Prostate gland (tissue), 2 donors: ENCODE data around the gene PWWP2B. TPM values are rescaled to one million over a fixed set of nuclear protein-coding genes. Genes with fewer than 3 reads are reported as not detected.

Experiments
- DNase-seq: peaks from one replicate; pipeline ENCODE4 v3.0.0-alpha.2; 2019; ENCODE audit warnings: low spot score
- H3K27ac ChIP-seq, 2 donors: fragments of 200-600 bp; sonication (generic); 2 replicates each; pipeline ENCODE4 v1.5.1; 2017 to 2019
- H3K27me3 ChIP-seq: fragments of 200-600 bp; sonication (generic); replicated peaks from 2 replicates; pipeline ENCODE4 v1.5.1; 2019; ENCODE audit not compliant: insufficient read depth
- H3K36me3 ChIP-seq, 2 donors: fragments of 200-600 bp; sonication (generic); 1 replicate in 1 of 2; 2 replicates in 1 of 2; pipeline versions ENCODE4 v1.5.1 to v1.8.1; 2017 to 2019
- H3K4me1 ChIP-seq: fragments of 200-600 bp; sonication (generic); replicated peaks from 2 replicates; pipeline ENCODE4 v1.5.1; 2019
- H3K4me3 ChIP-seq, 2 donors: fragments of 200-600 bp; sonication (generic); 2 replicates each; pipeline ENCODE4 v1.5.1; 2017 to 2019
- H3K9me3 ChIP-seq: fragments of 200-600 bp; sonication (generic); 2 replicates; pipeline ENCODE4 v1.5.1; 2017
- POLR2A ChIP-seq: fragments of 450-650 bp; IDR thresholded peaks from one replicate; pipeline ENCODE4 v1.6.1; 2016; ENCODE audit warnings: antibody characterized with exemption, mild to moderate bottlenecking
- POLR2AphosphoS5 ChIP-seq: sonication (generic); formaldehyde crosslinking; IDR thresholded peaks from one replicate; pipeline ENCODE4 v1.6.1; 2017; ENCODE audit warnings: antibody characterized with exemption
- WGBS: methylation state at CpG from one replicate; pipeline ENCODE4 v1.1.5; 2018; 5-methylcytosine and 5-hydroxymethylcytosine counted together
- intact Hi-C: fragments of 100-400 bp; cut with DNase I; formaldehyde crosslinking; loops from one replicate; pipeline ENCODE4 v1.14.2; 2022
- total RNA-seq, 2 donors: library from RNA; depleted of rRNA; stranded (reverse); fragments of >200 nt; gene quantifications; one replicate each; pipeline ENCODE4 v1.1.0, GENCODE V29; 2016
- TF ChIP-seq, protein P1 (sequence below), 4 experiments: fragments of 200-600 bp in 2 of 4; fragments of 450-650 bp in 2 of 4; sonication (generic) in 2 of 4; IDR thresholded peaks; 1 replicate in 3 of 4; 2 replicates in 1 of 4; pipeline ENCODE4 v1.5.1; 2016 to 2019; ENCODE audit warnings: antibody characterized with exemption in 4 of 4, mild to moderate bottlenecking in 2 of 4, moderate library complexity in 2 of 4

PWWP2B gene
- total RNA-seq, 2 donors from 2014 or later: 27.5 to 36.6 TPM

DNA sequence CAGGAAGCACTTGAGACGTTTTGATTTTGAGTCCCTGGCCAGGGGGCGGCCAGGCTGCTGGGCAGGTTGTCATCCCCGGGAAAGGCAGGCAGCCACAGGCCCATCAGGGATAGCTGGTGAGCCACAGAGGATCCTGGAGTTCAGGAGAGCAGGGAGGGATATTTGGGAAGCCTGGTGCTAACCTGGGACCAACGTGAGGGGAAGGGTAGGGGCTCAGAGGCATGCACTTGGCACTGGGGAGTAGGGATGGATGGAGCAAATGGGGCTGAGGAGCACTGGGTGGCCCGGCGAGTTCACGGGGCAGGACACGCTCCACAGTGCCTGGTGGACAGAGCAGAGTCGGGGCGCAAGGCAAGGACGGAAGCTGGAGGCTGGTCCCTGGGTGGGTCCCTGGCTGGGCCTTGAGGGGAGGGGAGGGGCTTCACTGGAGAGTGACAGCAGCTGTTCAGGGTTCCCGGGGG lies 34.8 kb upstream of the PWWP2B start:
- H3K4me1 ChIP-seq: no peaks in the 10 kb centered on the region
- TF ChIP-seq, protein P1, sequence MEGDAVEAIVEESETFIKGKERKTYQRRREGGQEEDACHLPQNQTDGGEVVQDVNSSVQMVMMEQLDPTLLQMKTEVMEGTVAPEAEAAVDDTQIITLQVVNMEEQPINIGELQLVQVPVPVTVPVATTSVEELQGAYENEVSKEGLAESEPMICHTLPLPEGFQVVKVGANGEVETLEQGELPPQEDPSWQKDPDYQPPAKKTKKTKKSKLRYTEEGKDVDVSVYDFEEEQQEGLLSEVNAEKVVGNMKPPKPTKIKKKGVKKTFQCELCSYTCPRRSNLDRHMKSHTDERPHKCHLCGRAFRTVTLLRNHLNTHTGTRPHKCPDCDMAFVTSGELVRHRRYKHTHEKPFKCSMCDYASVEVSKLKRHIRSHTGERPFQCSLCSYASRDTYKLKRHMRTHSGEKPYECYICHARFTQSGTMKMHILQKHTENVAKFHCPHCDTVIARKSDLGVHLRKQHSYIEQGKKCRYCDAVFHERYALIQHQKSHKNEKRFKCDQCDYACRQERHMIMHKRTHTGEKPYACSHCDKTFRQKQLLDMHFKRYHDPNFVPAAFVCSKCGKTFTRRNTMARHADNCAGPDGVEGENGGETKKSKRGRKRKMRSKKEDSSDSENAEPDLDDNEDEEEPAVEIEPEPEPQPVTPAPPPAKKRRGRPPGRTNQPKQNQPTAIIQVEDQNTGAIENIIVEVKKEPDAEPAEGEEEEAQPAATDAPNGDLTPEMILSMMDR (IDR thresholded peaks at IDR 0.05): no peak
- TF ChIP-seq POLR2A: no peak
- no peak for TF ChIP-seq POLR2AphosphoS5
- intact Hi-C loops: no loop called here
- no peaks in the 10 kb centered on the region for H3K36me3 ChIP-seq
- WGBS: 81% methylated on average over 12 of the region's 12 CpGs
- no peak for DNase-seq
- H3K27ac ChIP-seq: no peak overlapping the region
- no peak overlapping the region for H3K4me3 ChIP-seq
- no peaks in the 10 kb centered on the region for H3K9me3 ChIP-seq
- no peaks in the 10 kb centered on the region for H3K27me3 ChIP-seq

- Histone ChIP-seq H3K36me3 (no peaks in the 10 kb centered on the region), H3K4me3 (no peak overlapping the region), H3K27me3 (no peaks in the 10 kb centered on the region), H3K27ac (no peak overlapping the region), H3K4me1 (no peaks in the 10 kb centered on the region), H3K9me3 (no peaks in the 10 kb centered on the region)
- no peak for TF ChIP-seq POLR2AphosphoS5
- TF ChIP-seq, protein P1 (IDR thresholded peaks at IDR 0.05): no peak
- TF ChIP-seq POLR2A: no peak
- intact Hi-C loops: no loop called here
- DNase-seq: no peak
- WGBS: 85% methylated on average over 15 of the region's 15 CpGs
These were observed 33.6 kb upstream of the PWWP2B start for GRCh38 chr10:132363376-132363775.

DNA sequence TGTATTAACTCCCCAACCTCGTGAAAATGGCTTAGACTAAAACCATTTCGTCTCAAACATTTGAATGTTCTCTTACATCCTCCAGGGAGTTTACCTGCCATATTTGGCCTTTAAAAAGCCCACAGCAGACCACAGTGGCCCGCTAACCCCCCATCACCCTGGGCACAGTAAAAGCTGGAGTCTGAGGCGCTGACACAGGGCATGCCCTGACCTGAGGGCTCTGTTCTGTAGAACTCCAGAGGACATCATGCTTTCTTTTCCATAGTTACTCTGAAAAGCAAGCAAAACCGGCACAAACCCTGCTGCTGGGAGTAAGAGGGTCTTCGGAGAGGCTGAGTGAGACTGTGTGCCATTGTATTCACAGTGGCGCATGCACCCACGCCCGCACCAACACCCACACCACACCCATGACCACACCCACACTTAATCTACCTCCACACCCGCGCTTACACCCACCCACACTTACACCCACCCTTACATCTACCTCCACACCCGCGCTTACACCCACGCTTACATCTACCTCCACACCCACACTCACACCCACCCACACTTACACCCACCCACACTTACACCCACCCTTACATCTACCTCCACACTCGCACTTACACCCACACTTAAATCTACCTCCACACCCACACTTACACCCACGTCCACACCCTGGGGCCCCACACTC lies 32.9 kb upstream of the PWWP2B start:
- 50% methylated on average over 16 of the region's 16 CpGs for WGBS
- intact Hi-C loops: no loop called here
- DNase-seq: no peak
- Histone ChIP-seq H3K27me3 (no peaks in the 10 kb centered on the region), H3K4me1 (no peaks in the 10 kb centered on the region), H3K27ac (no peak overlapping the region), H3K9me3 (no peaks in the 10 kb centered on the region), H3K36me3 (no peaks in the 10 kb centered on the region), H3K4me3 (no peak overlapping the region)
- no peak for TF ChIP-seq POLR2AphosphoS5
- TF ChIP-seq, protein P1 (IDR thresholded peaks at IDR 0.05): no peak
- TF ChIP-seq POLR2A: no peak

DNA sequence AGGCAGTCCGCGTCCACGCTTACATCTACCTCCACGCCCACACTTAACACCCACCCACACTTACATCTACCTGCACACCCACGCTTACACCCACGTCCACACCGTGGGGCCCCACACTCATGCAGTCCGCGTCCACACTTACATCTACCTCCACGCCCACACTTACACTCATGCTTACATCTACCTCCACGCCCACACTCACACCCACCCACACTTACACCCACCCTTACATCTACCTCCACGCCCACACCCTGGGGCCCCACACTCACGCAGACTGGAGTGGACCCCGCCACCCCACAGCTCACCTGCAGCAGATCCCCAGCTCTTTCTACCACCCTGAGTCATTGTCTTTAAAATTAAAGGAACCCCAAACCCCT lies 32.4 kb upstream of the PWWP2B start:
- no peak for DNase-seq
- TF ChIP-seq POLR2A: no peak
- no peaks in the 10 kb centered on the region for H3K4me1 ChIP-seq
- H3K4me3 ChIP-seq: no peak overlapping the region
- H3K9me3 ChIP-seq: no peaks in the 10 kb centered on the region
- no peaks in the 10 kb centered on the region for H3K27me3 ChIP-seq
- no peak overlapping the region for H3K27ac ChIP-seq
- WGBS: 87% methylated on average over 14 of the region's 14 CpGs
- H3K36me3 ChIP-seq: no peaks in the 10 kb centered on the region
- intact Hi-C loops: no loop called here

- no peaks in the 10 kb centered on the region for H3K4me1 ChIP-seq
- WGBS: 88% methylated on average over 9 of the region's 9 CpGs
- no peak overlapping the region for H3K4me3 ChIP-seq
- TF ChIP-seq, protein P1 (IDR thresholded peaks at IDR 0.05): no peak
- TF ChIP-seq POLR2A (no peak), POLR2AphosphoS5 (no peak)
- H3K27me3 ChIP-seq: no peaks in the 10 kb centered on the region
- H3K27ac ChIP-seq: no peak overlapping the region
- H3K36me3 ChIP-seq: no peaks in the 10 kb centered on the region
- no peaks in the 10 kb centered on the region for H3K9me3 ChIP-seq
- intact Hi-C loops: no loop called here
- no peak for DNase-seq
These were observed 31.9 kb upstream of the PWWP2B start for GRCh38 chr10:132365102-132365501.
